A549 (cell line): Measurements from ENCODE around the gene PRKD3. TPM values are rescaled to one million over a fixed set of nuclear protein-coding genes. Genes with fewer than 3 reads are reported as not detected.
A peak's percentile ranks its signal among the peaks of the same experiment; 100 is the strongest.

ENCODE experiments used
- ATAC-seq, 2 experiments: fragments of 200-7000 bp in 1 of 2; fragments of >200 bp in 1 of 2; cut with Nextera tagmentation in 1 of 2; cut with Tn5 transposase in 1 of 2; 3 replicates each; pipeline versions ENCODE4 v1.8.0 to v1.9.1; 2018 to 2020; ENCODE audit warnings: mild to moderate bottlenecking in 1 of 2, moderate library complexity in 1 of 2
- CTCF ChIA-PET: fragments of 300-600 bp; sonication (Branson Sonifier 250); formaldehyde crosslinking; extraction: SDS; loops from one replicate; lab custom pipeline; 2021; ENCODE audit warnings: antibody characterized with exemption, inconsistent platforms; lab: Yijun Ruan, JAX
- POLR2A ChIA-PET: fragments of 350-600 bp; formaldehyde crosslinking; extraction: SDS; loops from one replicate; lab custom pipeline; 2021; ENCODE audit warnings: antibody characterized with exemption, inconsistent platforms; lab: Yijun Ruan, JAX
- DNase-seq, 2 experiments: peaks; one replicate each; pipeline versions ENCODE4 v3.0.0 to v3.0.0-alpha.2; 2011 to 2016; ENCODE audit warnings: low read depth in 1 of 2, low spot score in 1 of 2
- FAIRE-seq: peaks from 2 replicates; lab custom pipeline; 2011; peaks lifted over from hg19 to GRCh38; lab: Jason Lieb, UNC
- H3K27ac ChIP-seq, 2 experiments: fragments of >200 bp; sonication (Bioruptor Twin); formaldehyde crosslinking; 3 replicates each; pipeline ENCODE4 v1.5.1; 2016 to 2017
- H3K4me1 ChIP-seq: fragments of >200 bp; sonication (Bioruptor Twin); formaldehyde crosslinking; 3 replicates; pipeline ENCODE4 v1.6.1; 2016
- H3K4me2 ChIP-seq: fragments of >200 bp; sonication (Bioruptor Twin); formaldehyde crosslinking; 3 replicates; pipeline ENCODE4 v1.6.1; 2016
- H3K4me3 ChIP-seq: fragments of >200 bp; sonication (Bioruptor Twin); formaldehyde crosslinking; 3 replicates; pipeline ENCODE4 v1.5.1; 2016
- H3K9me3 ChIP-seq: fragments of >200 bp; sonication (Bioruptor Twin); formaldehyde crosslinking; 3 replicates; pipeline ENCODE4 v1.6.1; 2016
- CBX2 ChIP-seq: fragments of 200-600 bp; sonication (generic); IDR thresholded peaks from 2 replicates; pipeline ENCODE4 v1.6.1; 2016; ENCODE audit warnings: low read depth, mild to moderate bottlenecking, borderline replicate concordance
- CTCF ChIP-seq: fragments of >200 bp; sonication (Bioruptor Twin); formaldehyde crosslinking; IDR thresholded peaks from 3 replicates; pipeline ENCODE4 v1.5.1; 2016
- EP300 ChIP-seq, 2 experiments: fragments of >200 bp; sonication (Bioruptor Twin); formaldehyde crosslinking; IDR thresholded peaks; 2 replicates in 1 of 2; 3 replicates in 1 of 2; pipeline ENCODE4 v1.6.1; 2016 to 2017
- FOSL2 ChIP-seq, 2 experiments: fragments of 450-650 bp in 1 of 2; fragments of >200 bp in 1 of 2; sonication (Bioruptor Twin) in 1 of 2; formaldehyde crosslinking; IDR thresholded peaks; 2 replicates each; pipeline versions ENCODE4 v1.5.0 to v1.6.1; 2016 to 2020; ENCODE audit warnings: mild to moderate bottlenecking in 1 of 2, moderate library complexity in 1 of 2
- HES2 ChIP-seq: fragments of >200 bp; sonication (Bioruptor Twin); formaldehyde crosslinking; IDR thresholded peaks from 2 replicates; pipeline ENCODE4 v1.6.1; 2016
- NPAS2 ChIP-seq: fragments of 250-450 bp; sonication (Bioruptor Pico); IDR thresholded peaks from 2 replicates; pipeline ENCODE4 v1.8.0; 2022; ENCODE audit warnings: mild to moderate bottlenecking, moderate library complexity, borderline replicate concordance
- NR3C1 ChIP-seq: fragments of >200 bp; sonication (Bioruptor Twin); formaldehyde crosslinking; IDR thresholded peaks from 3 replicates; pipeline ENCODE4 v1.6.1; 2017
- PHF8 ChIP-seq: fragments of 200-600 bp; sonication (generic); IDR thresholded peaks from 2 replicates; pipeline ENCODE4 v1.6.1; 2016; ENCODE audit warnings: low read depth, mild to moderate bottlenecking, antibody characterized with exemption, moderate library complexity, borderline replicate concordance
- RAD21 ChIP-seq, 2 experiments: fragments of >200 bp in 1 of 2; sonication (Bioruptor Twin) in 1 of 2; formaldehyde crosslinking in 1 of 2; IDR thresholded peaks in 1 of 2; conservative IDR thresholded peaks in 1 of 2; 2 replicates in 1 of 2; 3 replicates in 1 of 2; pipeline ENCODE4 v1.6.1; 2012 to 2018; ENCODE audit warnings: inconsistent platforms in 1 of 2
- SREBF2 ChIP-seq: fragments of 450-650 bp; IDR thresholded peaks from 2 replicates; pipeline ENCODE4 v1.6.1; 2014; ENCODE audit warnings: mild to moderate bottlenecking, moderate library complexity
- TFCP2L1 ChIP-seq: fragments of 250-450 bp; sonication (Bioruptor Pico); IDR thresholded peaks from 2 replicates; pipeline ENCODE4 v1.5.0; 2021; ENCODE audit warnings: mild to moderate bottlenecking
- USF2 ChIP-seq: fragments of 450-650 bp; IDR thresholded peaks from 2 replicates; pipeline ENCODE4 v1.6.1; 2014; ENCODE audit warnings: antibody characterized with exemption
- ZNF302 ChIP-seq: fragments of 250-450 bp; sonication (Bioruptor Pico); IDR thresholded peaks from 2 replicates; pipeline ENCODE4 v1.9.0; 2021; ENCODE audit warnings: inconsistent platforms, mild to moderate bottlenecking, moderate library complexity
- WGBS: methylation state at CpG from one replicate; pipeline ENCODE4 v1.1.6; 2017; ENCODE audit errors: missing lambda C conversion rate; 5-methylcytosine and 5-hydroxymethylcytosine counted together
- polyA plus RNA-seq, 4 experiments: library from polyadenylated mRNA; depleted of rRNA in 3 of 4; stranded (reverse); fragments of >200 nt; fragmentation: RNase III in 1 of 4; extraction: RNeasy Plus Mini Kit Qiagen cat#74134 plus additional on column Dnase treatment in 1 of 4; gene quantifications; 2 replicates in 3 of 4; 3 replicates in 1 of 4; pipeline ENCODE4 v1.2.3, GENCODE V29; 2011 to 2017

PRKD3 gene
- polyA plus RNA-seq, 2 of the 4 experiments (the other 2 are of a cell fraction): 18.2 to 28.9 TPM

GRCh38 chr2:37302701-37303252 is 21.9 kb downstream of the PRKD3 start:
- POLR2A ChIA-PET: no interaction called here
- H3K4me1 ChIP-seq: peaks cover 22% of the 10 kb centered on the region; the same call in 2 of the 3 replicates
- CTCF ChIA-PET: interaction anchor here (1.0 kb wide), 1 partner anchor 10 kb away, joined by 3 read pairs; no protein-coding TSS in a partner anchor
- ATAC-seq: no peak
- WGBS: 90% methylated on average over 9 of the region's 9 CpGs
- TF ChIP-seq CBX2: no peak
- no peak for TF ChIP-seq NPAS2
- no peak for TF ChIP-seq HES2
- TF ChIP-seq, all 56 proteins: peak for 0
- H3K27ac ChIP-seq: no peak overlapping the region
- H3K9me3 ChIP-seq: no peaks in the 10 kb centered on the region
- no peak overlapping the region for H3K4me2 ChIP-seq
- no peak overlapping the region for H3K4me3 ChIP-seq
- DNase-seq: no peak
- FAIRE-seq: no peak

GRCh38 chr2:37301408-37301807 is 23.2 kb downstream of the PRKD3 start:
- CTCF ChIA-PET: interaction anchor here (0.7 kb wide), 1 partner anchor 516 kb away, joined by 3 read pairs; no protein-coding TSS in a partner anchor
- no peak for TF ChIP-seq CTCF
- WGBS: 65% methylated on average over 2 of the region's 2 CpGs
- DNase-seq (no peak), ATAC-seq (peak in 1 of 2 experiments; percentile 43; a peak in 2 of 6 replicates), FAIRE-seq (no peak)
- Histone ChIP-seq H3K4me3 (no peak overlapping the region), H3K27ac (no peak overlapping the region), H3K9me3 (no peaks in the 10 kb centered on the region), H3K4me2 (no peak overlapping the region; the same call in 2 of the 3 replicates), H3K4me1 (peaks cover 16% of the 10 kb centered on the region; the same call in 2 of the 3 replicates)
- POLR2A ChIA-PET: no interaction called here

- H3K9me3 ChIP-seq: no peaks in the 10 kb centered on the region
- 65% methylated on average over 4 of the region's 4 CpGs for WGBS
- no peak for TF ChIP-seq FOSL2 (IDR thresholded peaks at IDR 0.05)
- TF ChIP-seq FOSL2 (CRISPR knock-in tag; IDR thresholded peaks at IDR 0.05): peak; percentile 49; the same call in 1 of the 2 replicates
- TF ChIP-seq TFCP2L1 (CRISPR knock-in tag): no peak
- TF ChIP-seq USF2: no peak
- TF ChIP-seq, all 56 proteins: peak for 1
- POLR2A ChIA-PET: no interaction called here
- no peak for DNase-seq
- Histone ChIP-seq H3K4me3 (no peak overlapping the region), H3K27ac (no peak overlapping the region), H3K4me1 (peaks cover 16% of the 10 kb centered on the region; the same call in 2 of the 3 replicates), H3K4me2 (peak overlapping the region; percentile 8; the same call in 2 of the 3 replicates)
- ATAC-seq: peak in 1 of 2 experiments; percentile 61; a peak in 2 of 6 replicates
- CTCF ChIA-PET: interaction anchor here (0.7 kb wide), 1 partner anchor 515 kb away, joined by 3 read pairs; no protein-coding TSS in a partner anchor
- peak; percentile 51 for FAIRE-seq
Observed at GRCh38 chr2:37300578-37300977, 24.1 kb downstream of the PRKD3 start.

GRCh38 chr2:37300146-37300545 is 24.5 kb downstream of the PRKD3 start:
- Histone ChIP-seq H3K27ac (no peak overlapping the region), H3K4me2 (peak overlapping the region; percentile 8; the same call in 2 of the 3 replicates), H3K4me1 (peaks cover 16% of the 10 kb centered on the region; the same call in 2 of the 3 replicates), H3K4me3 (no peak overlapping the region), H3K9me3 (no peaks in the 10 kb centered on the region)
- POLR2A ChIA-PET: no interaction called here
- ATAC-seq (no peak), FAIRE-seq (no peak), DNase-seq (no peak)
- TF ChIP-seq PHF8 (no peak), RAD21 (conservative IDR thresholded peaks at IDR 0.05 in 1 of 2, IDR thresholded peaks at IDR 0.05 in 1 of 2) (no peak), NR3C1 (no peak), EP300 (IDR thresholded peaks at IDR 0.05) (no peak), SREBF2 (no peak), TFCP2L1 (CRISPR knock-in tag) (no peak), ZNF302 (no peak)
- CTCF ChIA-PET: interaction anchor here (1.3 kb wide), 1 partner anchor 16 kb away, joined by 3 read pairs; no protein-coding TSS in a partner anchor
